GM12878 (cell line): ENCODE data around the gene CPSF4L. TPM values are rescaled to one million over a fixed set of nuclear protein-coding genes. Genes with fewer than 3 reads are reported as not detected.

Experiments
- ATAC-seq: fragments of 200-7000 bp; cut with Tn5 transposase; 3 replicates; pipeline ENCODE4 v1.9.1; 2020; ENCODE audit warnings: mild to moderate bottlenecking, moderate library complexity
- BruUV-seq: library from RNA; stranded (reverse); fragments of 400-500 nt; replicated peaks from 2 replicates; lab custom pipeline; 2021; lab: Mats Ljungman, UMichigan
- CTCF ChIA-PET: fragments of 300-600 bp; sonication (Branson Sonifier 250); formaldehyde crosslinking; extraction: SDS; loops from one replicate; lab custom pipeline; 2021; ENCODE audit warnings: inconsistent platforms; lab: Yijun Ruan, JAX
- POLR2A ChIA-PET: fragments of 350-600 bp; formaldehyde crosslinking; extraction: SDS; loops from one replicate; lab custom pipeline; 2021; ENCODE audit warnings: inconsistent platforms; lab: Charles Lee
- RAD21 ChIA-PET: fragments of 300-600 bp; sonication (Branson Sonifier 250); formaldehyde crosslinking; loops from one replicate; lab custom pipeline; 2023; ENCODE audit warnings: antibody characterized with exemption; ENCODE audit not compliant: unreplicated experiment; lab: Charles Lee
- SMC1A ChIA-PET: fragments of 300-600 bp; sonication (Branson Sonifier 250); formaldehyde crosslinking; loops from one replicate; lab custom pipeline; 2023; ENCODE audit not compliant: unreplicated experiment, uncharacterized antibody; lab: Charles Lee
- DNase-seq: peaks from one replicate; pipeline ENCODE4 v3.0.0-alpha.2; 2011; ENCODE audit warnings: low read depth, low spot score
- FAIRE-seq: peaks from 3 replicates; lab custom pipeline; 2011; peaks lifted over from hg19 to GRCh38; lab: Jason Lieb, UNC
- H2AFZ ChIP-seq: 2 replicates; pipeline ENCODE4 v1.6.0; 2011; ENCODE audit warnings: low read depth, low read length, control low read depth; ENCODE audit not compliant: control insufficient read depth
- H3K27ac ChIP-seq: 2 replicates; pipeline ENCODE4 v1.5.1; 2011; ENCODE audit warnings: control low read depth; ENCODE audit not compliant: control insufficient read depth, insufficient read depth
- H3K27me3 ChIP-seq, 2 experiments: replicated peaks in 1 of 2; 2 replicates each; pipeline versions ENCODE4 v1.6.0 to v1.6.1; 2011; ENCODE audit warnings: low read length in 1 of 2; ENCODE audit not compliant: control insufficient read depth in 2 of 2, insufficient read depth in 2 of 2
- H3K36me3 ChIP-seq, 2 experiments: 2 replicates each; pipeline ENCODE4 v1.5.1; 2011; ENCODE audit warnings: low read length in 1 of 2; ENCODE audit not compliant: control insufficient read depth in 2 of 2, insufficient read depth in 2 of 2
- H3K4me1 ChIP-seq: 2 replicates; pipeline ENCODE4 v1.6.1; 2011; ENCODE audit warnings: mild to moderate bottlenecking, low read length, moderate library complexity, mixed read lengths; ENCODE audit not compliant: control insufficient read depth, insufficient read depth
- H3K4me2 ChIP-seq: 2 replicates; pipeline ENCODE4 v1.6.0; 2011; ENCODE audit warnings: control low read depth; ENCODE audit not compliant: control insufficient read depth, insufficient read depth
- H3K4me3 ChIP-seq: fragments of 200-600 bp; sonication (generic); 2 replicates; pipeline ENCODE4 v1.5.1; 2016
- H3K79me2 ChIP-seq: 2 replicates; pipeline ENCODE4 v1.6.0; 2011; ENCODE audit warnings: low read length; ENCODE audit not compliant: control insufficient read depth, insufficient read depth
- H3K9ac ChIP-seq: 2 replicates; pipeline ENCODE4 v1.8.0; 2011; ENCODE audit warnings: low read length, control low read depth, mixed read lengths; ENCODE audit not compliant: control insufficient read depth, insufficient read depth
- H3K9me3 ChIP-seq: replicated peaks from 3 replicates; pipeline ENCODE4 v1.5.1; 2011; ENCODE audit warnings: mild to moderate bottlenecking, low read length; ENCODE audit not compliant: control insufficient read depth, insufficient read depth
- H4K20me1 ChIP-seq: 2 replicates; pipeline ENCODE4 v1.6.0; 2011; ENCODE audit not compliant: control insufficient read depth, insufficient read depth
- BMI1 ChIP-seq: fragments of 450-650 bp; IDR thresholded peaks from 2 replicates; pipeline ENCODE4 v1.6.1; 2016; ENCODE audit warnings: mild to moderate bottlenecking, moderate library complexity, borderline replicate concordance
- CEBPB ChIP-seq, 2 experiments: fragments of 150-350 bp in 1 of 2; IDR thresholded peaks; 2 replicates each; pipeline ENCODE4 v1.6.1; 2012 to 2014; ENCODE audit warnings: low read depth in 2 of 2, low read length in 2 of 2, borderline replicate concordance in 1 of 2, inconsistent platforms in 1 of 2
- E2F4 ChIP-seq: IDR thresholded peaks from 2 replicates; pipeline ENCODE4 v1.6.1; 2012; ENCODE audit warnings: low read depth, low read length, improper control_type of control experiment
- MEF2B ChIP-seq: fragments of 450-650 bp; IDR thresholded peaks from 2 replicates; pipeline ENCODE4 v1.6.1; 2018; ENCODE audit warnings: mild to moderate bottlenecking, moderate library complexity; ENCODE audit not compliant: partially characterized antibody, poor library complexity, severe bottlenecking
- NR2F1 ChIP-seq: fragments of 450-650 bp; conservative IDR thresholded peaks from 2 replicates; pipeline ENCODE4 v1.6.1; 2017; ENCODE audit warnings: mild to moderate bottlenecking
- PKNOX1 ChIP-seq: fragments of 450-650 bp; IDR thresholded peaks from 2 replicates; pipeline ENCODE4 v1.6.1; 2016; ENCODE audit warnings: mild to moderate bottlenecking
- RUNX3 ChIP-seq: IDR thresholded peaks from 2 replicates; pipeline ENCODE4 v1.6.1; 2012; ENCODE audit warnings: low read length, inconsistent platforms
- STAT3 ChIP-seq: IDR thresholded peaks from 2 replicates; pipeline ENCODE4 v1.6.1; 2011; ENCODE audit warnings: low read depth, low read length, improper control_type of control experiment
- ZBTB11 ChIP-seq: fragments of 450-650 bp; formaldehyde crosslinking; IDR thresholded peaks from 2 replicates; pipeline ENCODE4 v1.5.0; 2022; ENCODE audit warnings: mild to moderate bottlenecking, missing genetic modification characterization
- WGBS: methylation state at CpG from one replicate; pipeline ENCODE4 v1.1.6; 2016; ENCODE audit warnings: low lambda C conversion rate; ENCODE audit not compliant: insufficient replicate concordance, insufficient coverage; ENCODE audit errors: missing lambda C conversion rate; 5-methylcytosine and 5-hydroxymethylcytosine counted together
- in situ Hi-C: fragments of 300-500 bp; cut with MboI; formaldehyde crosslinking; loops from 9 replicates; pipeline ENCODE4 v1.14.3; 2018; ENCODE audit warnings: mixed read lengths
- intact Hi-C: fragments of 100-400 bp; cut with micrococcal nuclease; formaldehyde crosslinking; loops from one replicate; pipeline ENCODE4 v1.14.2; 2022; ENCODE audit not compliant: unreplicated experiment
- polyA plus RNA-seq, 11 experiments: library from polyadenylated mRNA; depleted of rRNA in 4 of 11; unstranded in 6 of 11; stranded (reverse) in 5 of 11; fragments of >200 nt; fragmentation: Nextera tagmentation in 4 of 11; fragmentation: Illumina TruSeq in 1 of 11; extraction: Ambion mirVana in 4 of 11; extraction: Trizol in 1 of 11; gene quantifications; 1 replicate in 1 of 11; 2 replicates in 10 of 11; pipeline versions ENCODE4 v1.2.1 to v1.2.3, GENCODE V29; 2011 to 2016; ENCODE audit warnings: inconsistent platforms in 2 of 11, missing spikeins in 2 of 11, low read depth in 1 of 11
- total RNA-seq, 4 experiments: library from RNA; depleted of rRNA in 3 of 4; stranded (reverse); fragments of >200 nt in 3 of 4; fragmentation: Illumina TruSeq in 1 of 4; extraction: Trizol in 1 of 4; gene quantifications; 2 replicates each; pipeline versions ENCODE4 v1.2.1 to v1.2.3, GENCODE V29; 2013 to 2021

Gene CPSF4L
- total and polyA plus RNA-seq, 10 of the 15 experiments (the other 5 are each of a cell fraction or from before 2014, with no cell fraction given) = not detected

- no peak for ATAC-seq
- TF ChIP-seq CEBPB (IDR thresholded peaks at IDR 0.05; ENCODE audit: borderline replicate concordance in 1 of 2, low read depth in 2 of 2, low read length in 2 of 2) = no peak
- TF ChIP-seq STAT3 = no peak
- no peak for TF ChIP-seq RUNX3
- TF ChIP-seq BMI1 = no peak
- no peak for TF ChIP-seq MEF2B
- no peak for TF ChIP-seq E2F4
- TF ChIP-seq PKNOX1 = no peak
- no peak for TF ChIP-seq NR2F1
- TF ChIP-seq ZBTB11 (CRISPR knock-in tag) = no peak
- TF ChIP-seq, all 136 proteins: peak for 0
- H3K4me3 ChIP-seq = no peak overlapping the region
- no peaks in the 10 kb centered on the region for H4K20me1 ChIP-seq
- no peak for FAIRE-seq
- 83% methylated on average over 12 of the region's 12 CpGs for WGBS
- ChIA-PET CTCF (interaction anchor here (1.7 to 1.8 kb wide), 2 partner anchors 30 to 90 kb away, joined by 4 to 9 read pairs; no protein-coding TSS in a partner anchor), POLR2A (no interaction called here), RAD21 (interaction anchor here (1.9 to 3.7 kb wide), 3 partner anchors 10 to 31 kb away, joined by 4 to 27 read pairs (median 18); partner anchors contain the start of gene CDC42EP4), SMC1A (interaction anchor here (1.0 to 5.6 kb wide), 2 partner anchors 31 to 51 kb away, joined by 3 to 29 read pairs; partner anchors contain the start of gene CDC42EP4)
- no peaks in the 10 kb centered on the region for H3K79me2 ChIP-seq
- H2AFZ ChIP-seq = no peak overlapping the region
- H3K4me1 ChIP-seq = peaks cover 17% of the 10 kb centered on the region
- H3K9me3 ChIP-seq = no peaks in the 10 kb centered on the region
- in situ Hi-C loops = no loop called here
- H3K9ac ChIP-seq = no peak overlapping the region
- H3K27me3 ChIP-seq = no peaks in the 10 kb centered on the region
- no TSS peak for BruUV-seq
- peaks cover 2 to 3% of the 10 kb centered on the region in 2 experiments; a peak in 2 of 4 replicates for H3K36me3 ChIP-seq
- no peak overlapping the region for H3K4me2 ChIP-seq
- intact Hi-C loops = no loop called here
- no peak for DNase-seq
- H3K27ac ChIP-seq = no peak overlapping the region
Observed at GRCh38 chr17:73280191-73280590, 18.5 kb upstream of the CPSF4L start.
